ENCODE results near the gene CCDC74B.
"Not testable (repeated sequence)": the region's sequence is repeated elsewhere in the genome, so short reads cannot be mapped to it uniquely, and the experiment has no call there.

CCDC74B gene

GRCh38 chr2:130156624-130157004, 11.7 kb upstream of the CCDC74B start:
- H3K4me3 ChIP-seq (ENCODE audit: low read length), result no peak overlapping the region
- no peak for TF ChIP-seq CTCF (IDR thresholded peaks at IDR 0.05; ENCODE audit: insufficient read depth, low read depth, low read length, missing control alignments)
- DNase-seq (ENCODE audit: low read depth), result no peak

- peak; percentile 65 for TF ChIP-seq CTCF (IDR thresholded peaks at IDR 0.05; ENCODE audit: insufficient read depth, low read depth, low read length, missing control alignments)
- not testable (repeated sequence) for H3K4me3 ChIP-seq (ENCODE audit: low read length)
- DNase-seq (ENCODE audit: low read depth), result peak; percentile 52
Observed at GRCh38 chr2:130155956-130156623, 11.2 kb upstream of the CCDC74B start.

- H3K4me3 ChIP-seq (ENCODE audit: low read length), result no peak overlapping the region
- no peak for DNase-seq (ENCODE audit: low read depth)
- TF ChIP-seq CTCF (IDR thresholded peaks at IDR 0.05; ENCODE audit: insufficient read depth, low read depth, low read length, missing control alignments), result no peak
Observed at GRCh38 chr2:130154773-130155765, 10.2 kb upstream of the CCDC74B start.

GRCh38 chr2:130154423-130154770, 9.5 kb upstream of the CCDC74B start:
- H3K4me3 ChIP-seq (ENCODE audit: low read length); DNase-seq (ENCODE audit: low read depth): not testable (repeated sequence)

- not testable (repeated sequence) for H3K4me3 ChIP-seq (ENCODE audit: low read length); DNase-seq (ENCODE audit: low read depth)
Observed at GRCh38 chr2:130153721-130154422, 9.0 kb upstream of the CCDC74B start.

- no peak for DNase-seq (ENCODE audit: low read depth)
- H3K4me3 ChIP-seq (ENCODE audit: low read length), result no peak overlapping the region
- no peak for TF ChIP-seq CTCF (IDR thresholded peaks at IDR 0.05; ENCODE audit: insufficient read depth, low read depth, low read length, missing control alignments)
Observed at GRCh38 chr2:130152816-130153595, 8.1 kb upstream of the CCDC74B start.

GRCh38 chr2:130152136-130152815, 7.4 kb upstream of the CCDC74B start:
- not testable (repeated sequence) for H3K4me3 ChIP-seq (ENCODE audit: low read length)

GRCh38 chr2:130151145-130151512, 6.2 kb upstream of the CCDC74B start:
- not testable (repeated sequence) for DNase-seq (ENCODE audit: low read depth); H3K4me3 ChIP-seq (ENCODE audit: low read length)

More at GRCh38 chr2:130152136-130152815, 7.4 kb upstream of the CCDC74B start:
- not testable (repeated sequence) for DNase-seq (ENCODE audit: low read depth)

Data from epithelial cell of esophagus (primary cell).